Smooth muscle cell (in vitro differentiated cells): ENCODE data around the gene SNCB. TPM values are rescaled to one million over a fixed set of nuclear protein-coding genes. Genes with fewer than 3 reads are reported as not detected.
"Not testable (repeated sequence)": the region's sequence is repeated elsewhere in the genome, so short reads cannot be mapped to it uniquely, and the experiment has no call there.

Experiments
- DNase-seq: peaks from one replicate; lab custom pipeline; 2025; ENCODE audit not compliant: unreplicated experiment; lab: John Stamatoyannopoulos, UW
- H2AFZ ChIP-seq: fragments of 200-600 bp; sonication (generic); 2 replicates; pipeline ENCODE4 v1.6.0; 2016; ENCODE audit warnings: antibody characterized with exemption, low read depth, mild to moderate bottlenecking
- H3F3A ChIP-seq: fragments of 200-600 bp; sonication (generic); 2 replicates; pipeline ENCODE4 v1.6.0; 2017; ENCODE audit warnings: antibody characterized with exemption, low read depth
- H3K27ac ChIP-seq: fragments of 200-600 bp; sonication (generic); 2 replicates; pipeline ENCODE4 v1.5.1; 2016; ENCODE audit warnings: low read depth, mild to moderate bottlenecking
- H3K27me3 ChIP-seq: fragments of 200-600 bp; sonication (generic); 2 replicates; pipeline ENCODE4 v1.6.1; 2016; ENCODE audit warnings: low read depth, mild to moderate bottlenecking
- H3K36me3 ChIP-seq: fragments of 200-600 bp; sonication (generic); 2 replicates; pipeline ENCODE4 v1.5.1; 2016; ENCODE audit warnings: low read depth
- H3K4me1 ChIP-seq: fragments of 200-600 bp; sonication (generic); 2 replicates; pipeline ENCODE4 v1.5.1; 2016; ENCODE audit warnings: low read depth
- H3K4me2 ChIP-seq: fragments of 200-600 bp; sonication (generic); 2 replicates; pipeline ENCODE4 v1.6.0; 2016; ENCODE audit warnings: mild to moderate bottlenecking
- H3K4me3 ChIP-seq: fragments of 200-600 bp; sonication (generic); 2 replicates; pipeline ENCODE4 v1.5.1; 2016; ENCODE audit warnings: mild to moderate bottlenecking
- H3K79me2 ChIP-seq: fragments of 200-600 bp; sonication (generic); 2 replicates; pipeline ENCODE4 v1.6.0; 2016; ENCODE audit warnings: low read depth, mild to moderate bottlenecking
- H3K9ac ChIP-seq: fragments of 200-600 bp; sonication (generic); 2 replicates; pipeline ENCODE4 v1.6.0; 2016; ENCODE audit warnings: low read depth
- H3K9me3 ChIP-seq: fragments of 200-600 bp; sonication (generic); replicated peaks from 2 replicates; pipeline ENCODE4 v1.5.1; 2016; ENCODE audit warnings: low read depth
- H4K20me1 ChIP-seq: fragments of 200-600 bp; sonication (generic); 2 replicates; pipeline ENCODE4 v1.6.0; 2016; ENCODE audit warnings: low read depth
- WGBS: methylation state at CpG from one replicate; pipeline ENCODE4 v1.1.7; 2016; ENCODE audit warnings: low lambda C conversion rate; 5-methylcytosine and 5-hydroxymethylcytosine counted together
- polyA plus RNA-seq: library from polyadenylated mRNA; unstranded; fragments of >200 nt; fragmentation: Nextera tagmentation; extraction: Ambion mirVana; gene quantifications from 2 replicates; pipeline ENCODE4 v1.2.1, GENCODE V29; 2016
- total RNA-seq: library from RNA; depleted of rRNA; stranded (reverse); fragments of >200 nt; gene quantifications from 2 replicates; pipeline ENCODE4 v1.2.3, GENCODE V29; 2014
- TF ChIP-seq, protein P1 (sequence below): fragments of 200-600 bp; sonication (generic); IDR thresholded peaks from 2 replicates; pipeline ENCODE4 v1.5.1; 2017; ENCODE audit warnings: borderline replicate concordance, mild to moderate bottlenecking, antibody characterized with exemption; ENCODE audit not compliant: insufficient read depth, poor library complexity, severe bottlenecking

Gene SNCB
- total and polyA plus RNA-seq, 2 experiments from 2014 or later: 0.45 to 0.55 TPM

DNA sequence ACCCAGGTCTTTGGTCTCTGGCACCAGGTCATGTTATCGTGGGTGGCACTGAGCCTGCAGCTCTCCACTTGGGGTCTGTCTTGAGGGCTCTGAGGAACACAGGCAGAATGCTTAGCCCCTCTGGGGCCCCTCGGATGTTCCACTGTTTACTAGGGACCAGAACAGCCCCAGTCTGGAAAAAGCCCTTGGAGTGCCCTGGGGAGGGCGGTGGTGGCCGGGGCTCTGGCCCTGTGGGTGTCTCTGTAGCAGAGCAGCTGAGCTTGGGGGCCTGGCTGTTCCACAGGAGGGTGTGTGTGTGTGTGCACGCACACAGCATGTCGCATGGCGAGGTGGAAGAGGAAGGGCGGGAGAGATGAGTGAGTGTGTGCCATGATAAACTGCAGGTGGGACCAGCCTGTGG lies 35.8 kb downstream of the SNCB start:
- no peak for DNase-seq
- no peaks in the 10 kb centered on the region for H3K79me2 ChIP-seq
- H3K27ac ChIP-seq: no peak overlapping the region
- H2AFZ ChIP-seq: no peak overlapping the region
- no peaks in the 10 kb centered on the region for H3K9me3 ChIP-seq
- no peaks in the 10 kb centered on the region for H3K4me1 ChIP-seq
- TF ChIP-seq, protein P1, sequence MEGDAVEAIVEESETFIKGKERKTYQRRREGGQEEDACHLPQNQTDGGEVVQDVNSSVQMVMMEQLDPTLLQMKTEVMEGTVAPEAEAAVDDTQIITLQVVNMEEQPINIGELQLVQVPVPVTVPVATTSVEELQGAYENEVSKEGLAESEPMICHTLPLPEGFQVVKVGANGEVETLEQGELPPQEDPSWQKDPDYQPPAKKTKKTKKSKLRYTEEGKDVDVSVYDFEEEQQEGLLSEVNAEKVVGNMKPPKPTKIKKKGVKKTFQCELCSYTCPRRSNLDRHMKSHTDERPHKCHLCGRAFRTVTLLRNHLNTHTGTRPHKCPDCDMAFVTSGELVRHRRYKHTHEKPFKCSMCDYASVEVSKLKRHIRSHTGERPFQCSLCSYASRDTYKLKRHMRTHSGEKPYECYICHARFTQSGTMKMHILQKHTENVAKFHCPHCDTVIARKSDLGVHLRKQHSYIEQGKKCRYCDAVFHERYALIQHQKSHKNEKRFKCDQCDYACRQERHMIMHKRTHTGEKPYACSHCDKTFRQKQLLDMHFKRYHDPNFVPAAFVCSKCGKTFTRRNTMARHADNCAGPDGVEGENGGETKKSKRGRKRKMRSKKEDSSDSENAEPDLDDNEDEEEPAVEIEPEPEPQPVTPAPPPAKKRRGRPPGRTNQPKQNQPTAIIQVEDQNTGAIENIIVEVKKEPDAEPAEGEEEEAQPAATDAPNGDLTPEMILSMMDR: no peak
- no peak overlapping the region for H3K4me3 ChIP-seq
- H3K4me2 ChIP-seq: no peak overlapping the region
- no peaks in the 10 kb centered on the region for H3F3A ChIP-seq
- H3K27me3 ChIP-seq: peaks cover 17% of the 10 kb centered on the region
- 93% methylated on average over 4 of the region's 8 CpGs for WGBS
- H3K36me3 ChIP-seq: no peaks in the 10 kb centered on the region
- H4K20me1 ChIP-seq: no peaks in the 10 kb centered on the region
- H3K9ac ChIP-seq: no peak overlapping the region

DNA sequence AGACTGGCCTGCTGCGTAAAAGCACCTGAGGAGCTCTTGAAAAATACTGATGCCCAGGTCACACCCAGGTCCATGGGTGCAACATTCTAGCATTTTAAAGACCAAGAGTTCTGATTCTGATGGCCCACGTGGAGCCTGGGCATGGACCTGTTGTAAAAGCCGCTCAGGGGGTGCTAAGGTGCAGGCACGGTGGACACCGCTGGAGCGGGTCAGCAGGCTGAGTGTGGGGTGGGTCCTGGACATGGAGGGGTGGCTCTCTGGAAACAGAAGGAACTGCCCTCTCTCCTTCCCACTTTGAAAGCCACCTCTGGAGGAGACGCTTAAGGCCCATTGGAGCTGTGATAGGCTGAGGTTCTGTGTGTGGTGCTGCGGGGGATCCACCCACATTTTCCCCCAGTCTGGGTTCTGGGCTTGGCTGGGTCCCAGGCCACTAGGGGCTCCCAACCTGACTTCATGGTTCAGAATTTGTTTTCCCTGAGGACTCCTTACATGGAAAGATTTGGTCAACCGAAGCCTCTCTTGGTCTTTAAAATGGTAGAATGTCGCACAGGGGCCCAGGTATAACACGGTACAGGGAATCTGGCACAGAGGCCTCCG lies 37.0 kb downstream of the SNCB start:
- no peaks in the 10 kb centered on the region for H3K36me3 ChIP-seq
- no peak for DNase-seq
- no peak overlapping the region for H3K27ac ChIP-seq
- H3F3A ChIP-seq: no peaks in the 10 kb centered on the region
- no peak overlapping the region for H3K4me2 ChIP-seq
- H3K9me3 ChIP-seq: no peaks in the 10 kb centered on the region
- no peak overlapping the region for H3K4me3 ChIP-seq
- TF ChIP-seq, protein P1: no peak
- H3K27me3 ChIP-seq: peaks cover 17% of the 10 kb centered on the region
- no peaks in the 10 kb centered on the region for H4K20me1 ChIP-seq
- H2AFZ ChIP-seq: no peak overlapping the region
- H3K9ac ChIP-seq: no peak overlapping the region
- 90% methylated on average over 12 of the region's 12 CpGs for WGBS
- no peaks in the 10 kb centered on the region for H3K79me2 ChIP-seq
- H3K4me1 ChIP-seq: no peaks in the 10 kb centered on the region

DNA sequence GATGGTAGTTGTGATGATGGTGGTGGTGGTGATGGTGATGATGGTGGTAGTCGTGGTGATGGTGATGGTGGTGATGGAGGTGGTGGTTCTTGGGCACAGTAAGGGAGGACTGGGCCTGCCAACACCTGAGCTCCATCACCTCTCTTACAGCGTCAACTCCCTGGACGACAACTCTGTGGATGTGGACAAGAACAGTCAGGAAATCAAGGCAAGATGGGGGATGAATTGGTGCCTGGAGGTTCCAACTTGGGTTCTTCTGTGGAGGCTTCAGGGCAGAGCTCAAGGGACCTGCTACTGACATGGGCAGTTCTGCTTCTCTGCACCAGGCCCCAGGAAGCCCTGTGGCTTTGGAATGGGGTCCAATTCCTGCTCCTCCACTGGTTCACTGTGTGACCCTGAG lies 37.8 kb downstream of the SNCB start:
- H3K4me2 ChIP-seq: no peak overlapping the region

DNA sequence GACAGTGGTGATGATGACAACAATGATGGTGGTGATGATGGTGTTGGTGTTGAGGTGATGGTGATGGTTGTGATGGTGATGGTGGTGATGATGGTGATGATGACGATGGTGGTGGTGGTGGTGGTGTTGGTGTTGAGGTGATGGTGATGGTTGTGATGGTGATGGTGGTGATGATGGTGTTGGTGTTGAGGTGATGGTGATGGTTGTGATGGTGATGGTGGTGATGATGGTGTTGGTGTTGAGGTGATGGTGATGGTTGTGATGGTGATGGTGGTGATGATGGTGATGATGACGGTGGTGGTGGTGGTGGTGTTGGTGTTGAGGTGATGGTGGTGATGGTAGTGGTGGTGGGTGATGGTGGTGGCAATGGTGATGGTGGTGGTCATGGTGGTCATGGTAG lies 38.7 kb downstream of the SNCB start:
- not testable (repeated sequence) for H4K20me1 ChIP-seq, H3K79me2 ChIP-seq, H3K4me2 ChIP-seq, H3K9me3 ChIP-seq, H3K4me3 ChIP-seq, H3K27ac ChIP-seq, H3K4me1 ChIP-seq, DNase-seq, H3F3A ChIP-seq, H3K9ac ChIP-seq, H2AFZ ChIP-seq, H3K36me3 ChIP-seq
- WGBS: 38% methylated on average over 2 of the region's 2 CpGs
- H3K27me3 ChIP-seq: peaks cover 13% of the 10 kb centered on the region

More for the DNA sequence above, 37.8 kb downstream of the SNCB start:
- Histone ChIP-seq H3K9ac (no peak overlapping the region), H3F3A (no peaks in the 10 kb centered on the region), H3K79me2 (no peaks in the 10 kb centered on the region), H2AFZ (no peak overlapping the region), H3K27ac (no peak overlapping the region), H3K4me3 (no peak overlapping the region), H3K36me3 (no peaks in the 10 kb centered on the region), H4K20me1 (no peaks in the 10 kb centered on the region), H3K4me1 (no peaks in the 10 kb centered on the region), H3K9me3 (no peaks in the 10 kb centered on the region), H3K27me3 (peaks cover 13% of the 10 kb centered on the region)
- 85% methylated on average over 3 of the region's 3 CpGs for WGBS
- TF ChIP-seq, protein P1: no peak
- DNase-seq: no peak
